Bronchial epithelial cell (primary cell): ENCODE data around the gene SRA1. TPM values are rescaled to one million over a fixed set of nuclear protein-coding genes. Genes with fewer than 3 reads are reported as not detected.

Experiments used
- DNase-seq: peaks from one replicate; pipeline ENCODE4 v3.0.0-alpha.2; 2010; ENCODE audit warnings: low read depth
- FAIRE-seq: peaks from 2 replicates; lab custom pipeline; 2011; peaks lifted over from hg19 to GRCh38; lab: Jason Lieb, UNC
- H3K27me3 ChIP-seq: 2 replicates; pipeline ENCODE4 v1.5.1; 2011; ENCODE audit warnings: low read length; ENCODE audit not compliant: control insufficient read depth, insufficient read depth
- H3K36me3 ChIP-seq: 2 replicates; pipeline ENCODE4 v1.5.1; 2011; ENCODE audit warnings: low read length; ENCODE audit not compliant: control insufficient read depth, insufficient read depth
- H3K4me3 ChIP-seq: 2 replicates; pipeline ENCODE4 v1.5.1; 2011; ENCODE audit warnings: mild to moderate bottlenecking, low read depth, low read length, control low read depth
- CTCF ChIP-seq: IDR thresholded peaks from 2 replicates; pipeline ENCODE4 v1.5.1; 2011; ENCODE audit warnings: mild to moderate bottlenecking, moderate library complexity, low read length, control low read depth, inconsistent platforms; ENCODE audit not compliant: insufficient read depth, severe bottlenecking
- total RNA-seq: library from RNA; depleted of rRNA; stranded (reverse); fragments of >200 nt; gene quantifications from 2 replicates; pipeline ENCODE4 v1.2.1, GENCODE V29; 2014

Gene SRA1
- total RNA-seq, 1 donor from 2014 or later = 39.8 TPM

- FAIRE-seq = no peak
- no peak for TF ChIP-seq CTCF
- peaks cover 9% of the 10 kb centered on the region for H3K36me3 ChIP-seq
- DNase-seq = no peak
- no peaks in the 10 kb centered on the region for H3K27me3 ChIP-seq
- no peak overlapping the region for H3K4me3 ChIP-seq
Observed at GRCh38 chr5:140542972-140543371, 14.3 kb downstream of the SRA1 start.

- peaks cover 15% of the 10 kb centered on the region for H3K36me3 ChIP-seq
- no peak for FAIRE-seq
- H3K27me3 ChIP-seq = no peaks in the 10 kb centered on the region
- TF ChIP-seq CTCF = no peak
- H3K4me3 ChIP-seq = no peak overlapping the region
- DNase-seq = no peak
Observed at GRCh38 chr5:140540227-140540626, 17.0 kb downstream of the SRA1 start.

- peaks cover 5% of the 10 kb centered on the region for H3K36me3 ChIP-seq
- no peak for TF ChIP-seq CTCF
- DNase-seq (no peak), FAIRE-seq (no peak)
- H3K27me3 ChIP-seq = no peaks in the 10 kb centered on the region
- no peak overlapping the region for H3K4me3 ChIP-seq
Observed at GRCh38 chr5:140524003-140524402, 33.3 kb downstream of the SRA1 start.

- TF ChIP-seq CTCF = no peak
- FAIRE-seq = no peak
- peaks cover 4% of the 10 kb centered on the region for H3K36me3 ChIP-seq
Observed at GRCh38 chr5:140513124-140513523, 44.1 kb downstream of the SRA1 start.

GRCh38 chr5:140509898-140510297 lies 47.4 kb downstream of the SRA1 start:
- FAIRE-seq = no peak
- H3K27me3 ChIP-seq = no peaks in the 10 kb centered on the region
- H3K4me3 ChIP-seq = no peak overlapping the region
- TF ChIP-seq CTCF = no peak
- peaks cover 11% of the 10 kb centered on the region for H3K36me3 ChIP-seq
- no peak for DNase-seq

More at GRCh38 chr5:140513124-140513523, 44.1 kb downstream of the SRA1 start:
- Histone ChIP-seq H3K27me3 (no peaks in the 10 kb centered on the region), H3K4me3 (no peak overlapping the region)
- no peak for DNase-seq

GRCh38 chr5:140502834-140503233 lies 54.4 kb downstream of the SRA1 start:
- Histone ChIP-seq H3K27me3 (no peaks in the 10 kb centered on the region), H3K36me3 (peaks cover 11% of the 10 kb centered on the region), H3K4me3 (no peak overlapping the region)
- DNase-seq (no peak), FAIRE-seq (no peak)
- no peak for TF ChIP-seq CTCF
